Effector memory CD4-positive, alpha-beta T cell (primary cell): ENCODE data around the gene PDGFB.

Source experiments
- DNase-seq, 3 donors: peaks; one replicate each; pipeline ENCODE4 v3.0.0-alpha.2; 2020
- H3K27ac ChIP-seq: 2 replicates; pipeline ENCODE4 v1.7.0; 2013; ENCODE audit warnings: mild to moderate bottlenecking, low read length, moderate library complexity; ENCODE audit not compliant: insufficient read depth, poor library complexity, severe bottlenecking
- H3K27me3 ChIP-seq: replicated peaks from 2 replicates; pipeline ENCODE4 v1.7.0; 2013; ENCODE audit warnings: mild to moderate bottlenecking, low read length; ENCODE audit not compliant: insufficient read depth, control insufficient read depth, poor library complexity, severe bottlenecking
- H3K36me3 ChIP-seq: 2 replicates; pipeline ENCODE4 v1.7.0; 2013; ENCODE audit warnings: mild to moderate bottlenecking, low read length, moderate library complexity; ENCODE audit not compliant: control insufficient read depth, insufficient read depth
- H3K4me1 ChIP-seq: 2 replicates; pipeline ENCODE4 v1.7.0; 2013; ENCODE audit warnings: low read length, mild to moderate bottlenecking; ENCODE audit not compliant: control insufficient read depth, insufficient read depth, poor library complexity, severe bottlenecking
- H3K4me3 ChIP-seq: 2 replicates; pipeline ENCODE4 v1.7.0; 2013; ENCODE audit warnings: low read length, low read depth, mild to moderate bottlenecking; ENCODE audit not compliant: insufficient read depth, poor library complexity, severe bottlenecking
- H3K9me3 ChIP-seq: 2 replicates; pipeline ENCODE4 v1.7.0; 2013; ENCODE audit warnings: mild to moderate bottlenecking, low read length, moderate library complexity; ENCODE audit not compliant: control insufficient read depth

PDGFB gene

DNA sequence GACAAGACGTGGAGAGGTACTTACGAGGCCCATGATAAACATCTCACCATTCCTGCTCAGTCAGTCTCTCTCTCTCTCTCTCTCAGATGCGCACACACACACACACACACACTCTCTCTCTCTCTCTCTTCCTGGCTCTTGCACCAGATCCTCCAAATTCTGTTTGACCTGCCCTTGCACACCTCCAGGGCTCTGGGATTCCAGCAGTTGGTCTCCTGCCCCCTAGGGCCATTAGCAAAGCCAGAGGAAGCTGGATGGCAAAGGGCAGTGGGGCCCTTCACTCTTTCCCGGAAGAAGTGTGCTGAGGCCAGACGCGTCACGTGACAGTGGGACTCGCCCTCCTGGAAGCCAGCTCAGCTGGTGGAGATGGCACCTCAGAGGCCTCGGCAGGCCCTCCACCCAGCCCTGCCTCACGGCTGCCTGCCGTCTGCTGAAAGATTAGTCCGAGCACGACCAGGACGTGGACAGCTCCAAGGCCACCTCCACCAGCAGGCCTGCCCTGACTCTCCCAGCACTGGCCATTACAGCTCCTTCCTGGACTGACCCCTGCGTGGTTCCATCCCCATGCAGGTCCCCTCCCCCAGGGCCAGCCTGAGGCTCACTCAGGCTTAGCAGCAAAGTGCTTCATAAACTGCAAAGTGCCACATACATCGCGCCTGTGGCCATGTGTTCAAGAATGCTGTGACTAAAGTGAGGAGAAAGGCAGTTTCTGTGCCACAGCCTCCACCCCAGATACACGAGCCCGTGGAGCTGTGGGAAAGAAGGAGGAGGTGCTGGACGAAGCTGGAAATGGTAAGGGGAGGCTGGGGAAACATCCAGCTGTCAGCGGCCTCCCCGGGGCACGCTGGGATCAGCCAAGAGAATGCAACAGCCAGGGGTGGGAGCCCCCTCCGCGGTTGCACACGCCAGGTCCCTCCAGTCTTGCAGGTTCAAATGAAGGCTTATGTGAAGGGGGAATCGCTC is 3.7 kb downstream of the PDGFB start:
- Histone ChIP-seq H3K27ac (peak overlapping the region; percentile 44), H3K36me3 (no peaks in the 10 kb centered on the region), H3K27me3 (no peaks in the 10 kb centered on the region), H3K4me3 (peak overlapping the region; percentile 31), H3K4me1 (peaks cover 52% of the 10 kb centered on the region), H3K9me3 (no peaks in the 10 kb centered on the region)
- DNase-seq, result peak; percentile 22 to 45 (median 39)

DNA sequence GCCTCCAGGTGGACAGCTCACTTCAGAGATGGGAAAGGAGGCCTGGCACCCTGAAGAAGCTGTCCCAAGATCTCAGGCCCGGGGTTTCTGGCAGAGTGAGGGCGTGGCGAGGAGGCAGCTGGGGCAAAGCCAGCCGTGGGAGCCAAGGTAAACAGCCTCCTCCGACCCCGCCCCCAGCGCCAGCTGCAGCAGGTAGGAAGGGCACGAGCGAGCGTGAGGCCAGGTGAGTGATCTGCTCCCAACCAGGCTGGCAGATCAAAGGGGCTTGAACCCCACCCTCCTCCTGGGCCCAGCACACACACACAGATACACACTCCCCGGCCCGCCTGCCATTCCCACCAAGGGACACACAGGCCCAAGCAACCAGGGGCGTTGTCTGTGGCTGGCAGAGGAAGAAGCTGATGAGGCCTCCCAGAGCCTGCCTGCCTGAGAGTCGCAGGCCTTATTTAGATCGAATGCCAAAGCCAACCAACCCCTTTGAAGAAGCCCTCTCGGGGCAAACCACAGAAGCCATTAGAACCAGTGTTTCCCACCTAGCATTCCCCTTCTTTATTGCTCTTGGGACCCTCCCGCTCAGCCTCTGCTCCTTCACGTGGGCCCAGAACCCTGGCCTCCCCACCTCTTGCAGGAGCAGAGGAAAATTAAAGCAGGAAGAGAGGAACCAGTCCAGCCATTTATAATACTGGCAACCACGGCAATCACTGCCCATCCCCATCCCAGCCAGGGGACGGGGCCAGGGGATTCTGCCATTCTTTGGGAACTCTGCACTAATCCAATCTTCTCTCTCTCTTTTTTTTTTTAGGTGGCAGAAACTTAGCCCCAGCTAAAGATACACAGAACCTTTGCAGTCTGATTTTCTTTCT is 5.0 kb downstream of the PDGFB start:
- no peak for DNase-seq
- H3K4me1 ChIP-seq, result peaks cover 62% of the 10 kb centered on the region
- peak overlapping the region; percentile 43 for H3K27ac ChIP-seq
- no peaks in the 10 kb centered on the region for H3K9me3 ChIP-seq
- no peaks in the 10 kb centered on the region for H3K27me3 ChIP-seq
- H3K36me3 ChIP-seq, result no peaks in the 10 kb centered on the region
- H3K4me3 ChIP-seq, result no peak overlapping the region

DNA sequence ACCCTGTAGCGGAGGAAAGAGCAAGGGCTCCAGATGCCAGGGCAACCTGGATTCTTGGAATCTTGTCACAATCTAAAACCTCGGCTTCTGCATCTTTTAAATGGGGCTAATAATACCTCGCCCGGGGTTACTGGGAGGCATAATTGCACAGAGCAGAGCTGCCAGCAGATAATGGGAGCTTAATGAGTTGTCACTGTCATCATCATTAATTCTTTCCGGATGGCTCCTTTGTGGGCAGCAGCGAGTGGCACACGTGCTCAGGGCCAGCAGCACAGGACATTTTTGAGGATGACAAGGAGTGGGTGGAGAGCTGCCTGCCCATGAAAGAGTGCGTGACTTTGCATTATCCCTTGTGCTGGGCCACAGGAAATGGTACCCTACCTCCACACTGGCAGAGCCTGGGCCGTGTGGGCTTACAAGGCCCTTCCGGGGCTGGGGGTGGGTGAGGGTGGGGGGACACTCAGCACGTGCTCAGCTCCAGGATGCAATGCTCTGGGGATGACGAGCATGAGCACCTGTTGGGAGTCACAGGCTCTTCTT is 5.7 kb downstream of the PDGFB start:
- peaks cover 62% of the 10 kb centered on the region for H3K4me1 ChIP-seq
- H3K4me3 ChIP-seq, result no peak overlapping the region
- no peaks in the 10 kb centered on the region for H3K9me3 ChIP-seq
- peaks cover 4% of the 10 kb centered on the region for H3K27me3 ChIP-seq
- peak overlapping the region; percentile 43 for H3K27ac ChIP-seq
- DNase-seq, result no peak
- H3K36me3 ChIP-seq, result no peaks in the 10 kb centered on the region

DNA sequence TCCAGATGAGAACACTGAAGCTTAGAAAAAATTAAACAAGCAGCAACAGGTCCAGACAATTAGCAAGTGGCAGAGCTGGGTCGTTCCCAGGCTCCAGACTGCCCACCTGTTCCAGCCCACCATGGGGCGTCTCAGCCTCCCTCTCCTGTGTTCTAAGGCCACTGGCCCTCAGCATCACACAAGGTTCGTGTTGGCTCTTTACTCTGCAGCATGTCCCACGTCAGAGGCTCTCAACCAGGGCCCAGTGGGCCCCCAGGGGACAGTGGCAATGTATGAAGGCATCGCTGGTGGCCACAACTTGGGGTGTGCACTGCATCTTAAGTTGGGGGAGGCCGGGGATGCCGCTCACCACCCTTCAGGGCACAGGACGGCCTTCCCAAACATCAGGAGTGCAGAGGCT is 6.2 kb downstream of the PDGFB start:
- no peak overlapping the region for H3K27ac ChIP-seq
- peaks cover 62% of the 10 kb centered on the region for H3K4me1 ChIP-seq
- H3K4me3 ChIP-seq, result no peak overlapping the region
- H3K36me3 ChIP-seq, result no peaks in the 10 kb centered on the region
- no peak for DNase-seq
- H3K9me3 ChIP-seq, result no peaks in the 10 kb centered on the region
- H3K27me3 ChIP-seq, result peaks cover 5% of the 10 kb centered on the region

DNA sequence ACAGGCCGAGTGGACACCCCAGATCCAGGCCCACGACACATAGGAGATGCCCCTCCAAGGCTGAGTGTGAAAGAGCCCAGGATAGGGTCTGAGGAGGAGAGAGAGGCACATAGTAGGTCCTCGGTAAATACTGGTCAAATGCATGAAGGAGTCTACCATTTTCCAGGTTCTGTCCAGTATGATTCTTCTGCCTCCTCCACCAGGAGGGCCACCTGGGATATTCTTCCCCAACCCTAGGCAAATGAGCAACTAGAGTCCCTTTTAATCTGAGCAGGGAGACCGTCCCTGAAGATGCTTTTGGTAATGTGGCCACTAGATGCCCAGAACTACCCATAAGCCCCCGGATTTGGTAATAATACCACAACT is 6.7 kb downstream of the PDGFB start:
- Histone ChIP-seq H3K4me3 (no peak overlapping the region), H3K36me3 (no peaks in the 10 kb centered on the region), H3K4me1 (peaks cover 62% of the 10 kb centered on the region), H3K27me3 (peaks cover 5% of the 10 kb centered on the region), H3K27ac (no peak overlapping the region), H3K9me3 (no peaks in the 10 kb centered on the region)
- no peak for DNase-seq

DNA sequence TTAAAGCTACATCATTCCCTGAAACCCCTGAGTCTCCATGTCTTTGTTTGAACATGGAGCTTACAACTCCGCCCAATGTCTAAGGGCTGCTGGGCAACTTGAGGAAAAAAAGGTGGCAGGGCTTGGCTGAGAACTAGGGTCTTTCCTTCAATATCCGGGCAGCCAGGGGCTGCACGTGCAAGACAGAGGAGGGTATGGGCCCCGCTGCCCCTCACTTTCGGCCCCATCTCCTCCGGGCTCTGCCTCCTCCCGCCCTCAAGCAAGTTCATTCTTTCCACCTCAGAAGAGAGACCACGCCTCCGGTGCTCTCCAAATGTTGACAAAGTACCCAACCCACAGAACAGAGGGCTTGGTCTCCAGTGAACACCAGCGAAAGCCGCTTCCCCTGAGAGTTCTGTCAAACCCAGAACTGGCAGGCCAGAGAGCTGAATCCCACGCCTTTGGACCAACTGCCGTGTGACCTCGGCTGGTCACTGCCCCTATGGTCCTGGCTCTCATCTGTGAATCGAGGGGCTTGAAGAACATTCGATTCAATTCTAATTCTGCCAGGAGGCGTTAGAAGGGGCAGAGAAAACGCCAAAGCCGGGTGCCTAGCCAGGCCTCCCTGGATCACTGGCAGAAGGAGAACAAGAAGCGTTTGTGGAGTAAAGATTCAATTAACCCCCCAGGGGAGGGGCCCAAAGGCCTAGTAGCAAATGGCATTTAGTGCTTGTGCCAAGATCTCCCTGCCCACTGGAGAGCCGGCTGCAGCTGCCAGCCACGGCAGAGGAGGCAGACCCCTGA is 7.3 kb downstream of the PDGFB start:
- Histone ChIP-seq H3K27ac (no peak overlapping the region), H3K27me3 (peaks cover 5% of the 10 kb centered on the region), H3K9me3 (no peaks in the 10 kb centered on the region), H3K4me3 (no peak overlapping the region), H3K36me3 (no peaks in the 10 kb centered on the region), H3K4me1 (peaks cover 62% of the 10 kb centered on the region)
- no peak for DNase-seq

DNA sequence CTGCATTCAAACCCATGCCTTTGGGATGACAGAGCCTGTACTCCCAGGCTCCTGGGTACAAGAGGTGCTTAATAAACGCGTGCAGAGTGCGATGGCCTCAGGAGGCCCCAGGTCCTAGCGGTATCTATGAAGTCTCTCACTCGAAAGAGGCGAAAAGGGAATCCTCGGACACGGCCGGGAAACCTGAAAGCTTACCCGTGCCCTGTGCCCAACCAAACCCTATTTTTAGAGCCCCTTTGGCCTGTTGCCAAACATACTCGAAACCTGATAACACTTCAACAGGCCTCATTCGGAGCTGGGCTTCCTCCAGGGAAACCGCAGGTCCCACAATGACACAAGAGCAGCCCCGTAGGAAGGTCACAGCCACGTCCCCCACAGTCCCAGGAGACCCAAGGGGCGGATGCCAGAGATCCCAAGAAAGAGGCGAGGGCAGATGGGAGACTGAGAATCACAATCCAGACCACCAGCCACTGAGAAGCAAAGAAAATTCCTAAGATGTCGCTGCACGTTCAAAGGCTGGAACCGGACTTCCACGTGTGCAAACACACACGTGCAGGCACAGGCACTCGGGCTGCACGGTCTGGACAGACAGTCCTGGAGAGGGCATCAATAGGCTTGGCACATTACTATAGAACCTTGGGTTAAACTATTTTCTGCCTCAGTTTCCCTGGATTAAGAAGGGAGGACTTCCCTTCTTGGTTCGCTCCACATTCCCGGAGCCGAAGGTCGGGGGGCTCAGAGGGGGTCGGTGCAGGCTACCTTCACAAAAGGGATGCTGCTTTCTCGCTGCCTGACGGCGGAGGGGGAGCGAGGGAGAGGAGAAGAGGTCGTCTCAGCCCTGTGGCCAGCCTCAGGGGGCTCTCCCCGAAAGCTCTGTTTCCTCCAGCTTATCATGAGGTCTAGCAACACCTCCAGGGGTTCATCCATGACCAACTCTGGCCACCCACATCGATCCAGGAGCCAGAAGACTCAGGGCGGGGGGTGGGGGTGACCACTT is 8.2 kb downstream of the PDGFB start:
- Histone ChIP-seq H3K4me1 (peaks cover 61% of the 10 kb centered on the region), H3K36me3 (no peaks in the 10 kb centered on the region), H3K9me3 (no peaks in the 10 kb centered on the region), H3K27me3 (peaks cover 5% of the 10 kb centered on the region), H3K27ac (no peak overlapping the region), H3K4me3 (peak overlapping the region; percentile 40)
- peak; percentile 32 to 35 (median 35) for DNase-seq

DNA sequence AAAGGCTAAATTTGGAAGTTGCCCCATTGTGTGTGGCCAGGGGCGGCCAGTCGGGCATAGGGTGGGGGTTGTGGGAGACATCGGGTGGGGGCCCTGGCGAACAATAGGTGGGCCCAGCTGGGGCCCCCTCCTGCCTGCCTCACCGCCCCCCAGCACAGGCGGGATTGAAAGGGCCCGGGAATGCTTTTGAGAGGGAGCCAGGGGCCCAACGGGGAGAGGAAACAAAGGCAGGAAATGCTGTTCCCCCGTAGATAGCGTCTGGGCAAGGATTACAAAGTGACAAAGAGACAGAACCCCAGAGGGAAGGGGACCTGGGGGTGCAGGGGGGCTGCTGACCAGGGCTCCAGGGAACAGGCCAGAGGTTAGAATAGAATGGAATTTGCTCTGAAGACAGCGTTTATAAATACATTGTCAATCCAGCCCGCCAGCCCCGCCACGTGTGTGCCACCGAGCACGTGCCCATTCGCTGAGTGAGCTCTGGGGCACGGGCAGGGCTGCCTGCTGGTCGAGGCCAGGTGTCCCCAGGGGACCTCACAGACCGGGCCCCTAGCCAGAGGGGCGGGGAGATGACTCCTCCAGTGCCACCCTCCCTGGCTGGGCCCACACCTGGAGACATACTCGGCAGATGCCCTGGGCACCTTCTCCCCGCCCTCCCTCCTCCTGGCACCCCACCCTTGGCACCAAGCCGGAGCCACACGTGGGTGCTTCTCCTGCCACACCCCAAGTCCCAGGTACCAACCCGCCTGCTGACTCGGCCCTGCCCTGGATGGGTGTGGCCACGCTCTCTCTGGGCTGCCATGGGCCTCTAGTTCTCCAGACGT is 9.7 kb downstream of the PDGFB start:
- Histone ChIP-seq H3K9me3 (no peaks in the 10 kb centered on the region), H3K4me3 (no peak overlapping the region), H3K27ac (no peak overlapping the region), H3K4me1 (peaks cover 47% of the 10 kb centered on the region), H3K27me3 (peaks cover 5% of the 10 kb centered on the region), H3K36me3 (peaks cover 8% of the 10 kb centered on the region)
- no peak for DNase-seq
